Osteocyte (in vitro differentiated cells): ENCODE measurements around the gene ZNF813. TPM values are rescaled to one million over a fixed set of nuclear protein-coding genes. Genes with fewer than 3 reads are reported as not detected.
"Not testable (repeated sequence)": the region's sequence is repeated elsewhere in the genome, so short reads cannot be mapped to it uniquely, and the experiment has no call there.

Experiments used
- DNase-seq: peaks from one replicate; pipeline ENCODE4 v3.0.0; 2021; ENCODE audit warnings: mixed read lengths; ENCODE audit not compliant: unreplicated experiment; ENCODE audit errors: extremely low spot score
- H3K27ac Mint-ChIP-seq: one replicate; pipeline ENCODE4 v1.8.0; 2021; ENCODE audit warnings: mild to moderate bottlenecking, mixed read lengths; ENCODE audit not compliant: unreplicated experiment
- H3K27me3 Mint-ChIP-seq: one replicate; pipeline ENCODE4 v1.8.0; 2021; ENCODE audit warnings: mixed read lengths; ENCODE audit not compliant: unreplicated experiment
- H3K36me3 Mint-ChIP-seq: one replicate; pipeline ENCODE4 v1.8.0; 2021; ENCODE audit warnings: mixed read lengths; ENCODE audit not compliant: unreplicated experiment
- H3K4me1 Mint-ChIP-seq: one replicate; pipeline ENCODE4 v1.8.0; 2021; ENCODE audit warnings: mixed read lengths; ENCODE audit not compliant: unreplicated experiment
- H3K4me3 Mint-ChIP-seq: one replicate; pipeline ENCODE4 v1.8.0; 2021; ENCODE audit warnings: mild to moderate bottlenecking, moderate library complexity, mixed read lengths; ENCODE audit not compliant: unreplicated experiment
- H3K9me3 Mint-ChIP-seq: one replicate; pipeline ENCODE4 v1.8.0; 2021; ENCODE audit warnings: mixed read lengths; ENCODE audit not compliant: unreplicated experiment
- CTCF ChIP-seq: fragments of 200-600 bp; sonication (generic); IDR thresholded peaks from 2 replicates; pipeline ENCODE4 v1.5.0; 2021; ENCODE audit warnings: antibody characterized with exemption, mild to moderate bottlenecking, moderate library complexity
- total RNA-seq: library from RNA; stranded (reverse); gene quantifications from 2 replicates; pipeline ENCODE4 v1.2.1, GENCODE V29; 2021

Gene ZNF813
- total RNA-seq, 1 donor from 2014 or later, result 4.5 TPM

GRCh38 chr19:53509845-53510244 lies 42.3 kb downstream of the ZNF813 start:
- H3K4me1 Mint-ChIP-seq, result no peaks in the 10 kb centered on the region
- TF ChIP-seq CTCF, result no peak

GRCh38 chr19:53511357-53511756 lies 43.8 kb downstream of the ZNF813 start:
- no peak for TF ChIP-seq CTCF
- Mint-ChIP-seq H3K27me3 (no peaks in the 10 kb centered on the region), H3K9me3 (peaks cover 15% of the 10 kb centered on the region), H3K4me1 (no peaks in the 10 kb centered on the region), H3K4me3 (no peak overlapping the region), H3K36me3 (no peaks in the 10 kb centered on the region), H3K27ac (no peak overlapping the region)
- no peak for DNase-seq

More at GRCh38 chr19:53509845-53510244, 42.3 kb downstream of the ZNF813 start:
- H3K27me3 Mint-ChIP-seq, result no peaks in the 10 kb centered on the region
- no peaks in the 10 kb centered on the region for H3K36me3 Mint-ChIP-seq
- no peak for DNase-seq
- peaks cover 12% of the 10 kb centered on the region for H3K9me3 Mint-ChIP-seq
- H3K27ac Mint-ChIP-seq, result no peak overlapping the region
- no peak overlapping the region for H3K4me3 Mint-ChIP-seq

GRCh38 chr19:53511933-53512374 lies 44.4 kb downstream of the ZNF813 start:
- H3K9me3 Mint-ChIP-seq, result peaks cover 15% of the 10 kb centered on the region
- no peak overlapping the region for H3K27ac Mint-ChIP-seq
- no peaks in the 10 kb centered on the region for H3K4me1 Mint-ChIP-seq
- DNase-seq, result no peak
- no peaks in the 10 kb centered on the region for H3K27me3 Mint-ChIP-seq
- no peak overlapping the region for H3K4me3 Mint-ChIP-seq
- TF ChIP-seq CTCF, result peak; percentile 33
- H3K36me3 Mint-ChIP-seq, result no peaks in the 10 kb centered on the region

- peaks cover 17% of the 10 kb centered on the region for H3K9me3 Mint-ChIP-seq
- not testable (repeated sequence) for DNase-seq, H3K27ac Mint-ChIP-seq, H3K4me3 Mint-ChIP-seq, H3K36me3 Mint-ChIP-seq, H3K4me1 Mint-ChIP-seq, H3K27me3 Mint-ChIP-seq
Measured at GRCh38 chr19:53515047-53515446, 47.5 kb downstream of the ZNF813 start.

- Mint-ChIP-seq H3K27me3 (no peaks in the 10 kb centered on the region), H3K36me3 (no peaks in the 10 kb centered on the region), H3K4me3 (no peak overlapping the region), H3K9me3 (peaks cover 17% of the 10 kb centered on the region), H3K27ac (no peak overlapping the region), H3K4me1 (peaks cover 15% of the 10 kb centered on the region)
- no peak for DNase-seq
- TF ChIP-seq CTCF, result no peak
Measured at GRCh38 chr19:53517114-53517741, 49.7 kb downstream of the ZNF813 start.
